ENCODE measurements around the gene KBTBD7.

KBTBD7 gene

GRCh38 chr13:41193919-41194824 lies at the start of gene KBTBD7:
TSS of gene KBTBD7 (minus strand) at chr13:41194569. CDS start at chr13:41194257, 312 bp downstream.
- peak; percentile 92 for DNase-seq

GRCh38 chr13:41241626-41242025 lies 47.3 kb upstream of the KBTBD7 start:
- no peak for DNase-seq

- no peak for DNase-seq
Observed at GRCh38 chr13:41236369-41236768, 42.0 kb upstream of the KBTBD7 start.

GRCh38 chr13:41232578-41233480 lies 38.5 kb upstream of the KBTBD7 start:
- no peak for DNase-seq

- no peak for DNase-seq
Observed at GRCh38 chr13:41231786-41232185, 37.4 kb upstream of the KBTBD7 start.

GRCh38 chr13:41231025-41231677 lies 36.8 kb upstream of the KBTBD7 start:
- no peak for DNase-seq

- no peak for DNase-seq
Observed at GRCh38 chr13:41229356-41229755, 35.0 kb upstream of the KBTBD7 start.

- no peak for DNase-seq
Observed at GRCh38 chr13:41224113-41225110, 30.0 kb upstream of the KBTBD7 start.

GRCh38 chr13:41222259-41222852 lies 28.0 kb upstream of the KBTBD7 start:
- peak; percentile 13 for DNase-seq

- DNase-seq = no peak
Observed at GRCh38 chr13:41220401-41220800, 26.0 kb upstream of the KBTBD7 start.

GRCh38 chr13:41216160-41216559 lies 21.8 kb upstream of the KBTBD7 start:
- no peak for DNase-seq

- no peak for DNase-seq
Observed at GRCh38 chr13:41213919-41214318, 19.6 kb upstream of the KBTBD7 start.

- no peak for DNase-seq
Observed at GRCh38 chr13:41213316-41213715, 18.9 kb upstream of the KBTBD7 start.

GRCh38 chr13:41212881-41213280 lies 18.5 kb upstream of the KBTBD7 start:
- DNase-seq = no peak

GRCh38 chr13:41211062-41211461 lies 16.7 kb upstream of the KBTBD7 start:
- no peak for DNase-seq

- no peak for DNase-seq
Observed at GRCh38 chr13:41206467-41206866, 12.1 kb upstream of the KBTBD7 start.

GRCh38 chr13:41203810-41204209 lies 9.4 kb upstream of the KBTBD7 start:
- no peak for DNase-seq

GRCh38 chr13:41200126-41200525 lies 5.8 kb upstream of the KBTBD7 start:
- no peak for DNase-seq

- DNase-seq = no peak
Observed at GRCh38 chr13:41199526-41199925, 5.2 kb upstream of the KBTBD7 start.

- no peak for DNase-seq
Observed at GRCh38 chr13:41199079-41199478, 4.7 kb upstream of the KBTBD7 start.

- DNase-seq = no peak
Observed at GRCh38 chr13:41196620-41197019, 2.3 kb upstream of the KBTBD7 start.
